Ovary (tissue), 9 donors: ENCODE measurements around the gene IL17RD. TPM values are rescaled to one million over a fixed set of nuclear protein-coding genes. Genes with fewer than 3 reads are reported as not detected.

ENCODE experiments used
- DNase-seq, 5 donors: peaks; one replicate each; pipeline ENCODE4 v3.0.0-alpha.2; 2019 to 2020
- H3K27ac ChIP-seq, 2 donors: fragments of 200-600 bp; one replicate each; pipeline versions ENCODE4 v1.5.1 to v1.8.0; 2019 to 2022
- H3K27me3 ChIP-seq: fragments of 200-600 bp; one replicate; pipeline ENCODE4 v1.8.0; 2022
- H3K36me3 ChIP-seq: fragments of 200-600 bp; sonication (generic); one replicate; pipeline ENCODE4 v1.5.1; 2019
- H3K4me1 ChIP-seq: one replicate; pipeline ENCODE4 v1.8.1; 2013; ENCODE audit warnings: mild to moderate bottlenecking, moderate library complexity; ENCODE audit not compliant: insufficient read depth
- H3K4me3 ChIP-seq: fragments of 200-600 bp; sonication (generic); one replicate; pipeline ENCODE4 v1.5.1; 2017
- H3K9me3 ChIP-seq, 2 donors: fragments of 200-600 bp in 1 of 2; sonication (generic) in 1 of 2; one replicate each; pipeline versions ENCODE4 v1.5.1 to v1.8.1; 2013 to 2019; ENCODE audit warnings: mild to moderate bottlenecking in 1 of 2, moderate library complexity in 1 of 2
- EP300 ChIP-seq: sonication (generic); formaldehyde crosslinking; IDR thresholded peaks from one replicate; pipeline ENCODE4 v1.6.1; 2017; ENCODE audit warnings: antibody characterized with exemption
- POLR2A ChIP-seq: fragments of 450-650 bp; IDR thresholded peaks from one replicate; pipeline ENCODE4 v1.6.1; 2017; ENCODE audit warnings: antibody characterized with exemption, mild to moderate bottlenecking, moderate library complexity
- WGBS, 3 donors: extraction: QIAGEN DNeasy Blood & Tissue Kit in 1 of 3; methylation state at CpG; one replicate each; pipeline versions ENCODE4 v1.1.5 to v1.1.7; 2013 to 2017; 5-methylcytosine and 5-hydroxymethylcytosine counted together
- intact Hi-C, 4 donors: fragments of 100-400 bp; cut with DNase I; formaldehyde crosslinking; loops; one replicate each; pipeline versions ENCODE4 v1.11.0 to v1.15.1; 2022 to 2023
- polyA plus RNA-seq, 2 donors: library from polyadenylated mRNA; stranded (reverse); fragments of 200-250 nt in 1 of 2; fragments of 350-450 nt in 1 of 2; fragmentation: Illumina TruSeq in 1 of 2; extraction: RNeasy Lipid Tissue Mini Kit (QIAGEN cat#74804) in 1 of 2; gene quantifications; one replicate each; pipeline ENCODE4 v1.2.3, GENCODE V29; 2013 to 2014
- total RNA-seq, 7 donors: library from RNA; depleted of rRNA in 2 of 7; stranded (reverse); fragments of >200 nt in 2 of 7; fragmentation: NEBNext Ultra II Directional in 3 of 7; extraction: Animal tissue kit (Norgen Biotek cat#: 25700) in 3 of 7; gene quantifications; one replicate each; pipeline versions ENCODE4 v1.1.0 to v1.2.4, GENCODE V29; 2016 to 2023
- TF ChIP-seq, protein P1 (sequence below), 3 donors: fragments of 450-650 bp in 2 of 3; fragments of 200-600 bp in 1 of 3; IDR thresholded peaks; one replicate each; pipeline versions ENCODE4 v1.5.1 to v1.8.0; 2016 to 2022; ENCODE audit warnings: antibody characterized with exemption in 3 of 3, mild to moderate bottlenecking in 1 of 3
- donor health status: DM: no; HTN: no; CAD: no; lungs with moderate emphysema.
- donor health status: DM: no; HTN: no; CAD: no.
- donor health status: Bipolar disorder and iron deficiency.
- donor health status: DM: yes; HTN: yes; CAD: no.
- donor health status: DM: no; HTN: no; CAD: no.
- donor health status: DM: yes; HTN: yes; CAD: no.

Gene IL17RD
- total and polyA plus RNA-seq, 9 donors = 10.7 to 35.8 (median 21.8) TPM

DNA sequence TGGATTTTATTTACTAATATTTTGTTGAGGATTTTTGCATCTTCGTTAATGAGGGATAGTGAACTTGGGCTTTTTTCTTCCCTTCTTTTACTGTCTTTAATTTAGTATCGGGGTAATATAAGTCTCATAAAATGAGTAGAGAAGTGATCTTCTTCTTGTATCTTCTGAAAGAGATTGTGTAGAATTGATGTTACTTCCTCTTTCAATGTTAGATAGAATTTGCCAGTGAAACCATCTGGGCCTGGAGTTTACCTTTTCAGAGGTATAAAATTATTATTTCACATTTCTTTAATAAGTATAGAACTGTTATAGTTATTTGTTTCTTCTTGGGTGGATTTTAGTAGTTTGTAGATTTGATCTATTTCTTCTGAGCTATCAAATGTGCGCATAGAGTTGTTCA, 26.9 kb upstream of the IL17RD start:
- WGBS, 3 donors = 93 to 96% (median 93%) methylated on average over 3 of the region's 3 CpGs
- intact Hi-C loops = no loop called here
- H3K27me3 ChIP-seq = no peaks in the 10 kb centered on the region

DNA sequence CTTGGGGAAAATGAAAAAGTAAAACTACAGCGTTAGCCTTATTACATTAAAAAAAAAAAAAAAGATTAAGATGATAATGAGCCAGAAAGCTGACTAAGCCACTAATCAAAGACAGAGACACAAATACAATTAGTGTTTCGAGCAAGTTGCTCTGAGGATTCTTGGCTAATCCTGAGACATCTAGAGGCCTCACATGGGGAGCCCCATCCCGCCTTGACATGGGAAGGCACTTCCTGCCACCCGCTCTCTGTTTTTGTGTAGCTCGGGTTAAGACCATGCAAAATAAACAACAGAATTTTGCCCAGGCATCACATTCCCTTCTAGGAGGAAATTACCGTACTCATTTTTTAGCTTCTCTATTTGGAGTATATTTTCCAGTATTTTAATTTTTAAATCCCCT, 19.4 kb upstream of the IL17RD start:
- H3K4me1 ChIP-seq = peaks cover 2% of the 10 kb centered on the region
- H3K9me3 ChIP-seq = no peaks in the 10 kb centered on the region
- no peaks in the 10 kb centered on the region for H3K36me3 ChIP-seq
- no peak overlapping the region for H3K4me3 ChIP-seq
- TF ChIP-seq, protein P1, sequence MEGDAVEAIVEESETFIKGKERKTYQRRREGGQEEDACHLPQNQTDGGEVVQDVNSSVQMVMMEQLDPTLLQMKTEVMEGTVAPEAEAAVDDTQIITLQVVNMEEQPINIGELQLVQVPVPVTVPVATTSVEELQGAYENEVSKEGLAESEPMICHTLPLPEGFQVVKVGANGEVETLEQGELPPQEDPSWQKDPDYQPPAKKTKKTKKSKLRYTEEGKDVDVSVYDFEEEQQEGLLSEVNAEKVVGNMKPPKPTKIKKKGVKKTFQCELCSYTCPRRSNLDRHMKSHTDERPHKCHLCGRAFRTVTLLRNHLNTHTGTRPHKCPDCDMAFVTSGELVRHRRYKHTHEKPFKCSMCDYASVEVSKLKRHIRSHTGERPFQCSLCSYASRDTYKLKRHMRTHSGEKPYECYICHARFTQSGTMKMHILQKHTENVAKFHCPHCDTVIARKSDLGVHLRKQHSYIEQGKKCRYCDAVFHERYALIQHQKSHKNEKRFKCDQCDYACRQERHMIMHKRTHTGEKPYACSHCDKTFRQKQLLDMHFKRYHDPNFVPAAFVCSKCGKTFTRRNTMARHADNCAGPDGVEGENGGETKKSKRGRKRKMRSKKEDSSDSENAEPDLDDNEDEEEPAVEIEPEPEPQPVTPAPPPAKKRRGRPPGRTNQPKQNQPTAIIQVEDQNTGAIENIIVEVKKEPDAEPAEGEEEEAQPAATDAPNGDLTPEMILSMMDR (IDR thresholded peaks at IDR 0.05) = no peak
- no peak for TF ChIP-seq EP300
- no peak for TF ChIP-seq POLR2A
- H3K27me3 ChIP-seq = no peaks in the 10 kb centered on the region
- DNase-seq = no peak
- H3K27ac ChIP-seq = no peak overlapping the region
- intact Hi-C loops = no loop called here
- 16 to 27% (median 24%) methylated on average over 6 of the region's 6 CpGs for WGBS, 3 donors

More for the DNA sequence above, 26.9 kb upstream of the IL17RD start:
- no peak overlapping the region for H3K27ac ChIP-seq
- no peak for TF ChIP-seq EP300
- no peak for TF ChIP-seq POLR2A
- TF ChIP-seq, protein P1 (IDR thresholded peaks at IDR 0.05) = no peak
- no peaks in the 10 kb centered on the region for H3K36me3 ChIP-seq
- H3K4me1 ChIP-seq = no peaks in the 10 kb centered on the region
- no peak overlapping the region for H3K4me3 ChIP-seq
- H3K9me3 ChIP-seq = no peaks in the 10 kb centered on the region
- no peak for DNase-seq

DNA sequence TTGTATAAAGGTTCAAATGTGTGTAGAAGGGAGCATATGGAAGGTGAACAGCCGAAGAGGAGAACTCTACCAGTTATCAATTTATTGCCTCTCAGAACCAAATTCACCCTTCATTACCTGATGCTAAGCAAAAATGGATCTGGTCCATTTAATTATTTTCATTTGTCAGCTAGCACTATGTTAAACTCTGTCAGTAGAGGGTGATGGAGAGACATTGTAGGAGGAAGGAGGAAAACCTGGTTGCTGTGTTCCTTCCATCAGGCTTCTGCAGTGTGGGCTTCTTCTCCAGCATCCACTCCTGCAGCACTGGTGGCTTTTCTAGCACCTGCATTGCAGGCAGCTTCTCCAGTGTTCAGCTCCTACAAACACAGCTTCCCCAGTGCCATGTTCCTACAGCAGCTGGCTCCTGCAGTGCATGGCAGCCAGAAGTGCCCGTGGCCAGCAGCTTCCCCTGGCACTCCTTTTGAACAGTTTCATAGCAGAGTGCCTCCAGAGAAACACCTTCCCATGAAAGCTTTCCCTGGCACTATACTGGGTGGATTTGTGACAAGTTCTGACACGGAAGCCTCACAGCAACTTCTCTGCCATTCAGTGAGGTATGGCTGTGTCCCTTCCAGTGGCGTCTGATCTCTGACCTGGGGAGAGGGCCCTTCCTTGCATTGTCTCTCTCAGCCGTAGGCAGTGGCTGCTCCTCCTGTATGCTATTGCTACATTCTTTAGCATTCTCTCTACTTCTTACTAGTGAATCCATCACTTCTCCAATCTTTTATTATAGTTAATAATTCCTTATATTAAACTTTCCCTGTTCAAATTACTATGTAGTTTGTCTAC, 14.6 kb upstream of the IL17RD start:
- Histone ChIP-seq H3K27ac (no peak overlapping the region), H3K27me3 (no peaks in the 10 kb centered on the region), H3K4me1 (no peaks in the 10 kb centered on the region), H3K4me3 (no peak overlapping the region), H3K9me3 (no peaks in the 10 kb centered on the region), H3K36me3 (no peaks in the 10 kb centered on the region)
- intact Hi-C loops = no loop called here
- no peak for DNase-seq
- 75 to 81% (median 77%) methylated on average over 5 of the region's 5 CpGs for WGBS, 3 donors
- TF ChIP-seq POLR2A (no peak), EP300 (no peak)
- TF ChIP-seq, protein P1 (IDR thresholded peaks at IDR 0.05) = no peak

DNA sequence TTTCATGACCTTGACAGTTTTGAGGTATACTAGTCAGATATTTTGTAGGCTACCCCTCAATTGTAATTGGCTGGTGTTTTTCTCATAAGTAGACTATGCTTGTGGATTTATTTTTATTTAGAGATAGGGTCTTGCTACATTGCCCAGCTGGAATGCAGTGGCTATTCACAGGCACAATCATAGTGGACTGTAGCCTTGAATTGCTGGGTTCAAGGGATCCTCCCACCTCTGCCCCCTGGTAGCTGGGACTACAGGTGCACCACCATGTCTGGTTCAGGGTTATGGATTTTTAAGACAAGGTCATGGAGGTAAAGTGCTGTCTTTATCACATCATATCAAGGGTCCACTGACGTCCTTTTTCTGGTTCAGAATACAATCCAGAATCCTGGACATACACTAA, 10.9 kb upstream of the IL17RD start:
- Histone ChIP-seq H3K27ac (no peak overlapping the region), H3K4me3 (no peak overlapping the region), H3K4me1 (no peaks in the 10 kb centered on the region), H3K36me3 (no peaks in the 10 kb centered on the region), H3K27me3 (no peaks in the 10 kb centered on the region), H3K9me3 (no peaks in the 10 kb centered on the region)
- DNase-seq = no peak
- no peak for TF ChIP-seq POLR2A
- TF ChIP-seq EP300 = no peak
- TF ChIP-seq, protein P1 (IDR thresholded peaks at IDR 0.05) = no peak
- intact Hi-C loops = no loop called here
- WGBS, 3 donors = 54 to 65% (median 55%) methylated on average over 1 of the region's 1 CpG
